Raji (cell line): Measurements from ENCODE around the gene BHLHA9.

Source experiments
- POLR2A ChIP-seq: IDR thresholded peaks from 2 replicates; pipeline ENCODE4 v1.6.1; 2011; ENCODE audit warnings: low read depth, low read length, control low read depth; ENCODE audit not compliant: insufficient read depth

BHLHA9 gene

DNA sequence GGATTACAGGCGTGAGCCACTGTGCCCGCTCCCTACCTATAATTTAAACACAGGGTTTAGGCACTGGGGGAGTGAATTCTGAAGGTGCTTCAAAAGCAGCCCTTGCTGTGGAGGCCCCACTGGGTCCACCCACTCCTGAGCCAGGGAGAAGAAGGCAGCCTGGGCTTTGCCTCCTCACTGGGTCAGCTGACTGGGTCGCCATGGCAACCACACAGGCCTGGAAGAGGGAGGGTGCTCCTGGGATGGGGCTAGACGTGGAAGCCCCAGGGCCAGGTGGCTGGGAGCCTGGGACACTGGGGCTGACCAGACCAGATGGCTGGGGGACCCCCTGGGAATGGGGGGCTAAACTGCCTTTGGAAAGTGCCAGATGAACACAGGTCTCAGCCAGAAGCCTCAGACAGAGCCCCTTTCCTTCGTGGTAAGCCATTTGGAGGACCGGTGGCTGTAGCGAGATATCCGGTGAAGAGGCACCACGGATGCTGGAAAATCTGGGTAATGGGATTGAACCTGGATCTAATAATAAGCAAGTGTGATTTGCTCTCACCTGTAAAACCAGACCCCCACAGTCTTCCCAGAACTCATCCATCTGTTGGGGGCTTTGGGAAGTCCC, 42.1 kb downstream of the BHLHA9 start:
- TF ChIP-seq POLR2A, result no peak

GRCh38 chr17:1313270-1314005, 43.2 kb downstream of the BHLHA9 start:
- TF ChIP-seq POLR2A, result no peak

DNA sequence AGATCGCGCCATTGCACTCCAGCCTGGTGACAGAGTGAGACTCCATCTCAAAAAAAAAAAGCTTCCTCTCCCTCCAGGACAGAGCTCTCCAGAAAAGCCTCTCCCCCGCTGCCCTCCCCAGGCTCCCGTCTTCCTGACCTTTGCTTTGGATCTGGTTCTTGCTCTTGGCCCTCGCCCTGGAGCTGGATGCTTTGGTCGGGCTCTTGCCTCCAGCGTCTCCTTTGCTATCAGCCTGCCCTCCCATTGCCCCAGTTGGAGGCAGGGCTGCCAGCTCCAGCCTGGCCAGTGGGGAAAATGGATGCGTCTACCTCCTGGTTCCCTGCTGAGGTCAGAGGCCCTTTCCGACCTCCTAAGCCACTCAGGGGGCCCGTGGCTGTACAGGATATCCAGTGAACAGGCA, 45.2 kb downstream of the BHLHA9 start:
- TF ChIP-seq POLR2A, result no peak

GRCh38 chr17:1315891-1316403, 45.7 kb downstream of the BHLHA9 start:
- TF ChIP-seq POLR2A, result no peak
